Esophagus muscularis mucosa (tissue), 4 donors: ENCODE measurements around the gene BASP1. TPM values are rescaled to one million over a fixed set of nuclear protein-coding genes. Genes with fewer than 3 reads are reported as not detected.

Source experiments
- DNase-seq: peaks from one replicate; pipeline ENCODE4 v3.0.0-alpha.2; 2017; ENCODE audit errors: extremely low spot score
- H3K27ac ChIP-seq, 4 donors: fragments of 200-600 bp; sonication (generic); replicated peaks in 1 of 4; 1 replicate in 3 of 4; 2 replicates in 1 of 4; pipeline ENCODE4 v1.5.1; 2016 to 2019; ENCODE audit warnings: mild to moderate bottlenecking in 1 of 4
- H3K27me3 ChIP-seq, 4 donors: fragments of 200-600 bp; sonication (generic); one replicate each; pipeline versions ENCODE4 v1.5.1 to v1.6.0; 2016 to 2019
- H3K36me3 ChIP-seq, 4 donors: fragments of 200-600 bp; sonication (generic); one replicate each; pipeline ENCODE4 v1.5.1; 2016 to 2019
- H3K4me1 ChIP-seq, 4 donors: fragments of 200-600 bp; sonication (generic); one replicate each; pipeline ENCODE4 v1.5.1; 2016 to 2019
- H3K4me3 ChIP-seq, 4 donors: fragments of 200-600 bp; sonication (generic); 1 replicate in 2 of 4; 2 replicates in 2 of 4; pipeline ENCODE4 v1.5.1; 2016 to 2019; ENCODE audit warnings: mild to moderate bottlenecking in 4 of 4, moderate library complexity in 1 of 4
- H3K9me3 ChIP-seq, 4 donors: fragments of 200-600 bp; sonication (generic); 1 replicate in 3 of 4; 2 replicates in 1 of 4; pipeline ENCODE4 v1.5.1; 2016 to 2019
- CTCF ChIP-seq, 3 experiments: fragments of 200-600 bp in 2 of 3; fragments of 450-650 bp in 1 of 3; sonication (generic) in 2 of 3; IDR thresholded peaks; one replicate each; pipeline ENCODE4 v1.5.1; 2017 to 2019; ENCODE audit warnings: antibody characterized with exemption in 3 of 3, mild to moderate bottlenecking in 2 of 3, moderate library complexity in 1 of 3
- EP300 ChIP-seq: sonication (generic); formaldehyde crosslinking; IDR thresholded peaks from one replicate; pipeline ENCODE4 v1.6.1; 2017; ENCODE audit warnings: antibody characterized with exemption
- POLR2A ChIP-seq: fragments of 450-650 bp; IDR thresholded peaks from one replicate; pipeline ENCODE4 v1.6.1; 2017; ENCODE audit warnings: antibody characterized with exemption, moderate library complexity, mild to moderate bottlenecking, low read depth
- POLR2AphosphoS5 ChIP-seq, 2 donors: sonication (generic); formaldehyde crosslinking; IDR thresholded peaks; one replicate each; pipeline ENCODE4 v1.6.1; 2017; ENCODE audit warnings: antibody characterized with exemption in 2 of 2
- WGBS: methylation state at CpG from one replicate; pipeline ENCODE4 v1.1.5; 2018; 5-methylcytosine and 5-hydroxymethylcytosine counted together
- intact Hi-C: fragments of 100-400 bp; cut with DNase I; formaldehyde crosslinking; loops from one replicate; pipeline ENCODE4 v1.15.1; 2023
- total RNA-seq, 4 donors: library from RNA; depleted of rRNA; stranded (reverse); fragments of >200 nt; gene quantifications; one replicate each; pipeline versions ENCODE4 v1.1.0 to v1.2.1, GENCODE V29; 2016

Gene BASP1
- total RNA-seq, 4 donors from 2014 or later, result 5.4 to 19.7 (median 6.6) TPM

GRCh38 chr5:17287501-17288155 is 70.2 kb downstream of the BASP1 start:
- no peaks in the 10 kb centered on the region for H3K36me3 ChIP-seq
- no peak for TF ChIP-seq POLR2A
- TF ChIP-seq CTCF (IDR thresholded peaks at IDR 0.05), result no peak
- TF ChIP-seq POLR2AphosphoS5 (IDR thresholded peaks at IDR 0.05), result no peak
- TF ChIP-seq EP300, result no peak
- H3K4me3 ChIP-seq, result no peak overlapping the region
- H3K27ac ChIP-seq, result no peak overlapping the region
- intact Hi-C loops, result no loop called here
- H3K4me1 ChIP-seq, result no peaks in the 10 kb centered on the region
- 66% methylated on average over 4 of the region's 4 CpGs for WGBS
- no peaks in the 10 kb centered on the region for H3K9me3 ChIP-seq
- H3K27me3 ChIP-seq, result no peaks in the 10 kb centered on the region
- DNase-seq, result no peak

GRCh38 chr5:17288570-17288969 is 71.1 kb downstream of the BASP1 start:
- H3K27ac ChIP-seq, result no peak overlapping the region
- intact Hi-C loops, result no loop called here
- no peaks in the 10 kb centered on the region for H3K4me1 ChIP-seq
- no peak for DNase-seq
- H3K9me3 ChIP-seq, result no peaks in the 10 kb centered on the region
- TF ChIP-seq POLR2A (no peak), POLR2AphosphoS5 (IDR thresholded peaks at IDR 0.05) (no peak), CTCF (IDR thresholded peaks at IDR 0.05) (no peak), EP300 (no peak)
- H3K27me3 ChIP-seq, result no peaks in the 10 kb centered on the region
- 84% methylated on average over 3 of the region's 3 CpGs for WGBS
- no peak overlapping the region for H3K4me3 ChIP-seq
- H3K36me3 ChIP-seq, result no peaks in the 10 kb centered on the region

- DNase-seq, result peak; percentile 70
- H3K27me3 ChIP-seq, result no peaks in the 10 kb centered on the region
- TF ChIP-seq POLR2A (no peak), EP300 (no peak), CTCF (IDR thresholded peaks at IDR 0.05) (no peak), POLR2AphosphoS5 (IDR thresholded peaks at IDR 0.05) (no peak)
- WGBS, result 76% methylated on average over 13 of the region's 16 CpGs
- no peak overlapping the region for H3K4me3 ChIP-seq
- H3K9me3 ChIP-seq, result no peaks in the 10 kb centered on the region
- H3K4me1 ChIP-seq, result no peaks in the 10 kb centered on the region
- H3K36me3 ChIP-seq, result no peaks in the 10 kb centered on the region
- intact Hi-C loops, result no loop called here
- no peak overlapping the region for H3K27ac ChIP-seq
These were observed 72.5 kb downstream of the BASP1 start for GRCh38 chr5:17289681-17290539.

GRCh38 chr5:17290540-17290974 is 73.1 kb downstream of the BASP1 start:
- Histone ChIP-seq H3K9me3 (no peaks in the 10 kb centered on the region), H3K36me3 (no peaks in the 10 kb centered on the region), H3K4me1 (no peaks in the 10 kb centered on the region), H3K4me3 (no peak overlapping the region), H3K27me3 (no peaks in the 10 kb centered on the region), H3K27ac (no peak overlapping the region)
- 72% methylated on average over 9 of the region's 9 CpGs for WGBS
- intact Hi-C loops, result no loop called here
- DNase-seq, result peak; percentile 72
- no peak for TF ChIP-seq CTCF (IDR thresholded peaks at IDR 0.05)
- no peak for TF ChIP-seq EP300
- TF ChIP-seq POLR2A, result no peak
- no peak for TF ChIP-seq POLR2AphosphoS5 (IDR thresholded peaks at IDR 0.05)
